Liver (tissue), 9 donors: ENCODE measurements around the gene CDKN1A. TPM values are rescaled to one million over a fixed set of nuclear protein-coding genes. Genes with fewer than 3 reads are reported as not detected.

Source experiments
- DNase-seq: peaks from one replicate; pipeline ENCODE4 v3.0.0-alpha.2; 2017; ENCODE audit warnings: low spot score
- H3K27ac ChIP-seq, 2 donors: one replicate each; pipeline ENCODE4 v1.7.0; 2013; ENCODE audit warnings: inconsistent platforms in 2 of 2, low read length in 2 of 2, control low read depth in 1 of 2, low read depth in 1 of 2, mild to moderate bottlenecking in 1 of 2
- H3K27me3 ChIP-seq, 4 donors: one replicate each; pipeline versions ENCODE4 v1.6.1 to v1.7.0; 2013; ENCODE audit warnings: low read length in 3 of 4, inconsistent platforms in 1 of 4, mild to moderate bottlenecking in 1 of 4, moderate library complexity in 1 of 4; ENCODE audit not compliant: control insufficient read depth in 4 of 4, insufficient read depth in 4 of 4
- H3K36me3 ChIP-seq, 4 donors: one replicate each; pipeline versions ENCODE4 v1.6.1 to v1.7.0; 2013; ENCODE audit warnings: low read length in 3 of 4, mild to moderate bottlenecking in 3 of 4, low read depth in 1 of 4, moderate library complexity in 1 of 4; ENCODE audit not compliant: control insufficient read depth in 4 of 4, insufficient read depth in 3 of 4
- H3K4me1 ChIP-seq, 4 donors: one replicate each; pipeline versions ENCODE4 v1.6.1 to v1.7.0; 2013; ENCODE audit warnings: low read length in 3 of 4, mild to moderate bottlenecking in 3 of 4, moderate library complexity in 1 of 4; ENCODE audit not compliant: control insufficient read depth in 4 of 4, insufficient read depth in 4 of 4
- H3K4me3 ChIP-seq, 3 donors: one replicate each; pipeline versions ENCODE4 v1.6.1 to v1.7.0; 2013; ENCODE audit warnings: low read length in 3 of 3, control low read depth in 1 of 3, low read depth in 1 of 3, mild to moderate bottlenecking in 1 of 3
- H3K9ac ChIP-seq, 2 donors: one replicate each; pipeline ENCODE4 v1.7.0; 2013; ENCODE audit warnings: low read length in 2 of 2, mild to moderate bottlenecking in 2 of 2, moderate library complexity in 2 of 2, control low read depth in 1 of 2, low read depth in 1 of 2
- H3K9me3 ChIP-seq, 4 donors: one replicate each; pipeline versions ENCODE4 v1.6.1 to v1.7.0; 2013; ENCODE audit warnings: low read length in 3 of 4; ENCODE audit not compliant: control insufficient read depth in 4 of 4
- ATF3 ChIP-seq: IDR thresholded peaks from 2 replicates; pipeline ENCODE4 v1.6.1; 2016; ENCODE audit warnings: antibody characterized with exemption
- CTCF ChIP-seq: fragments of 150-350 bp; IDR thresholded peaks from 2 replicates; pipeline ENCODE4 v1.5.1; 2017; ENCODE audit warnings: improper control_type of control experiment, low read depth, low read length; ENCODE audit not compliant: missing input control
- EGR1 ChIP-seq, 2 donors: IDR thresholded peaks; 2 replicates each; pipeline ENCODE4 v1.6.1; 2016 to 2018; ENCODE audit warnings: antibody characterized with exemption in 2 of 2, low read depth in 2 of 2
- FOXA1 ChIP-seq: IDR thresholded peaks from 2 replicates; pipeline ENCODE4 v1.6.1; 2016; ENCODE audit warnings: antibody characterized with exemption
- HNF4A ChIP-seq, 2 donors: conservative IDR thresholded peaks; 2 replicates each; pipeline ENCODE4 v1.6.1; 2016; ENCODE audit warnings: antibody characterized with exemption in 2 of 2, mild to moderate bottlenecking in 2 of 2
- HNF4G ChIP-seq: IDR thresholded peaks from 2 replicates; pipeline ENCODE4 v1.6.1; 2016; ENCODE audit warnings: antibody characterized with exemption
- JUND ChIP-seq, 2 donors: IDR thresholded peaks; 2 replicates each; pipeline ENCODE4 v1.6.1; 2016; ENCODE audit warnings: antibody characterized with exemption in 2 of 2
- MAX ChIP-seq: IDR thresholded peaks from 2 replicates; pipeline ENCODE4 v1.6.1; 2016; ENCODE audit warnings: antibody characterized with exemption
- NR2F2 ChIP-seq: IDR thresholded peaks from 2 replicates; pipeline ENCODE4 v1.6.1; 2016; ENCODE audit warnings: antibody characterized with exemption
- RAD21 ChIP-seq, 2 donors: IDR thresholded peaks; 2 replicates each; pipeline ENCODE4 v1.6.1; 2016; ENCODE audit warnings: antibody characterized with exemption in 2 of 2, mild to moderate bottlenecking in 2 of 2
- REST ChIP-seq: IDR thresholded peaks from 2 replicates; pipeline ENCODE4 v1.6.1; 2016; ENCODE audit warnings: antibody characterized with exemption, mild to moderate bottlenecking
- RXRA ChIP-seq, 2 donors: IDR thresholded peaks; 2 replicates each; pipeline ENCODE4 v1.6.1; 2017 to 2018; ENCODE audit warnings: antibody characterized with exemption in 2 of 2, mild to moderate bottlenecking in 1 of 2
- SP1 ChIP-seq: IDR thresholded peaks from 2 replicates; pipeline ENCODE4 v1.6.1; 2018; ENCODE audit warnings: antibody characterized with exemption, mild to moderate bottlenecking
- TAF1 ChIP-seq: conservative IDR thresholded peaks from 2 replicates; pipeline ENCODE4 v1.6.1; 2016; ENCODE audit warnings: antibody characterized with exemption, mild to moderate bottlenecking
- YY1 ChIP-seq: IDR thresholded peaks from 2 replicates; pipeline ENCODE4 v1.6.1; 2016; ENCODE audit warnings: antibody characterized with exemption, mild to moderate bottlenecking
- WGBS: extraction: QIAGEN DNeasy Blood & Tissue Kit; methylation state at CpG from one replicate; pipeline ENCODE4 v1.1.7; 2013; 5-methylcytosine and 5-hydroxymethylcytosine counted together
- polyA plus RNA-seq, 2 donors: library from polyadenylated mRNA; stranded (reverse) in 1 of 2; unstranded in 1 of 2; fragments of 200-250 nt in 1 of 2; fragments of >200 nt in 1 of 2; fragmentation: Nextera tagmentation in 1 of 2; extraction: Ambion mirVana in 1 of 2; gene quantifications; one replicate each; pipeline versions ENCODE4 v1.2.1 to v1.2.3, GENCODE V29; 2013 to 2015
- total RNA-seq, 2 donors: library from RNA; depleted of rRNA; stranded (reverse); fragments of >200 nt; gene quantifications; one replicate each; pipeline ENCODE4 v1.2.3, GENCODE V29; 2014
- TF ChIP-seq, protein P1 (sequence below): IDR thresholded peaks from 2 replicates; pipeline ENCODE4 v1.6.1; 2016; ENCODE audit warnings: antibody characterized with exemption
- donor health status: healthy.
- donor health status: healthy.
- donor health status: healthy.
- donor health status: healthy.
- donor health status: healthy.

The CDKN1A gene
- total and polyA plus RNA-seq, 4 donors = 3.2 to 41.7 (median 20.5) TPM

GRCh38 chr6:36724514-36725390, 46.2 kb downstream of the CDKN1A start:
- Histone ChIP-seq H3K9ac (no peak overlapping the region), H3K36me3 (no peaks in the 10 kb centered on the region), H3K4me1 (no peaks in the 10 kb centered on the region), H3K4me3 (no peak overlapping the region), H3K27ac (no peak overlapping the region), H3K27me3 (no peaks in the 10 kb centered on the region), H3K9me3 (no peaks in the 10 kb centered on the region)
- 53% methylated on average over 13 of the region's 13 CpGs for WGBS
- peak; percentile 75 for TF ChIP-seq CTCF
- no peak for TF ChIP-seq TAF1
- no peak for TF ChIP-seq SP1
- TF ChIP-seq MAX = no peak
- no peak for TF ChIP-seq HNF4G
- TF ChIP-seq, protein P1, sequence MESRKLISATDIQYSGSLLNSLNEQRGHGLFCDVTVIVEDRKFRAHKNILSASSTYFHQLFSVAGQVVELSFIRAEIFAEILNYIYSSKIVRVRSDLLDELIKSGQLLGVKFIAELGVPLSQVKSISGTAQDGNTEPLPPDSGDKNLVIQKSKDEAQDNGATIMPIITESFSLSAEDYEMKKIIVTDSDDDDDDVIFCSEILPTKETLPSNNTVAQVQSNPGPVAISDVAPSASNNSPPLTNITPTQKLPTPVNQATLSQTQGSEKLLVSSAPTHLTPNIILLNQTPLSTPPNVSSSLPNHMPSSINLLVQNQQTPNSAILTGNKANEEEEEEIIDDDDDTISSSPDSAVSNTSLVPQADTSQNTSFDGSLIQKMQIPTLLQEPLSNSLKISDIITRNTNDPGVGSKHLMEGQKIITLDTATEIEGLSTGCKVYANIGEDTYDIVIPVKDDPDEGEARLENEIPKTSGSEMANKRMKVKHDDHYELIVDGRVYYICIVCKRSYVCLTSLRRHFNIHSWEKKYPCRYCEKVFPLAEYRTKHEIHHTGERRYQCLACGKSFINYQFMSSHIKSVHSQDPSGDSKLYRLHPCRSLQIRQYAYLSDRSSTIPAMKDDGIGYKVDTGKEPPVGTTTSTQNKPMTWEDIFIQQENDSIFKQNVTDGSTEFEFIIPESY = no peak
- no peak for TF ChIP-seq ATF3
- peak in 1 of 2 donors; percentile 32 for TF ChIP-seq HNF4A (conservative IDR thresholded peaks at IDR 0.05)
- no peak for TF ChIP-seq FOXA1
- TF ChIP-seq RAD21 (IDR thresholded peaks at IDR 0.05) = peak; percentile 91 to 94
- TF ChIP-seq JUND (IDR thresholded peaks at IDR 0.05) = no peak
- TF ChIP-seq RXRA (IDR thresholded peaks at IDR 0.05) = peak in 1 of 2 donors; percentile 15
- DNase-seq = peak; percentile 71

DNA sequence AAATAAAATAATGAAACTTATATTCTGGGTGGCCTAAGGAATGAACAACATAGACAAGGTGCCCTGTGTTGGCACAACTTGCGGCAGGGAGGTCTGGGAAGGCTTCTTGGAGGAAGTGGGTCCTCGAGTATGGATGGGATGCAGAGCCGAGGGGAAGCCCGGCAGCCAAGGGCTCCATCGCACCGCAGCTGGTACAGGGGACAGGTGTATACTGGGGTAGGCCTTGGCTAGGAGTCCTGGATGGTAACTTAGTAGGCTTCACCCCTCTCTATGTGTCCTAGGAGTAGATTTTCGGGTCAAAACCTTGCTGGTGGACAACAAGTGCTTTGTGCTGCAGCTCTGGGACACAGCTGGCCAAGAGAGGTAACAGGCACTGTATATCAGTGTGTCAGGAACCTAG, 47.1 kb downstream of the CDKN1A start:
- no peak overlapping the region for H3K4me3 ChIP-seq
- no peak overlapping the region for H3K27ac ChIP-seq
- H3K4me1 ChIP-seq = no peaks in the 10 kb centered on the region
- H3K36me3 ChIP-seq = no peaks in the 10 kb centered on the region
- H3K9me3 ChIP-seq = no peaks in the 10 kb centered on the region
- no peak for DNase-seq
- 88% methylated on average over 7 of the region's 7 CpGs for WGBS
- no peaks in the 10 kb centered on the region for H3K27me3 ChIP-seq
- H3K9ac ChIP-seq = no peak overlapping the region
- TF ChIP-seq RAD21 (IDR thresholded peaks at IDR 0.05) (no peak), CTCF (no peak), TAF1 (no peak), SP1 (no peak), YY1 (no peak), NR2F2 (no peak), JUND (IDR thresholded peaks at IDR 0.05) (no peak), EGR1 (IDR thresholded peaks at IDR 0.05; ENCODE audit: low read depth in 2 of 2) (no peak), FOXA1 (no peak), RXRA (IDR thresholded peaks at IDR 0.05) (no peak), MAX (no peak), ATF3 (no peak), REST (no peak), HNF4A (conservative IDR thresholded peaks at IDR 0.05) (no peak)
- TF ChIP-seq, protein P1 = no peak
